K562 (cell line): ENCODE results near the gene TMC4. TPM values are rescaled to one million over a fixed set of nuclear protein-coding genes. Genes with fewer than 3 reads are reported as not detected.

Experiments
- C11orf30 ChIP-seq: fragments of 450-650 bp; IDR thresholded peaks from 2 replicates; pipeline ENCODE4 v1.6.1; 2016; ENCODE audit warnings: low read depth, mild to moderate bottlenecking
- CREB5 ChIP-seq: fragments of 250-450 bp; sonication (Bioruptor Pico); IDR thresholded peaks from 2 replicates; pipeline ENCODE4 v1.5.0; 2020; ENCODE audit warnings: mild to moderate bottlenecking
- EGR1 ChIP-seq: fragments of 450-650 bp; conservative IDR thresholded peaks from 2 replicates; pipeline ENCODE4 v1.6.1; 2017; ENCODE audit warnings: mild to moderate bottlenecking
- GABPB1 ChIP-seq: sonication (generic); formaldehyde crosslinking; IDR thresholded peaks from 2 replicates; pipeline ENCODE4 v1.8.0; 2022; ENCODE audit warnings: mild to moderate bottlenecking, missing genetic modification reagents
- HIVEP1 ChIP-seq: fragments of 250-450 bp; sonication (Bioruptor Pico); IDR thresholded peaks from 2 replicates; pipeline ENCODE4 v1.4.0; 2020; ENCODE audit warnings: mild to moderate bottlenecking
- HMG20A ChIP-seq: fragments of 450-650 bp; formaldehyde crosslinking; conservative IDR thresholded peaks from 2 replicates; pipeline ENCODE4 v1.4.0; 2020; ENCODE audit warnings: mild to moderate bottlenecking, mixed read lengths
- KAT7 ChIP-seq: sonication (generic); formaldehyde crosslinking; IDR thresholded peaks from 2 replicates; pipeline ENCODE4 v1.8.0; 2022; ENCODE audit warnings: missing genetic modification reagents, mild to moderate bottlenecking, borderline replicate concordance
- LCOR ChIP-seq: sonication (generic); formaldehyde crosslinking; IDR thresholded peaks from 2 replicates; pipeline ENCODE4 v1.8.0; 2022; ENCODE audit warnings: mild to moderate bottlenecking, missing genetic modification reagents
- MEF2D ChIP-seq: conservative IDR thresholded peaks from 2 replicates; pipeline ENCODE4 v1.6.1; 2016; ENCODE audit warnings: low read depth, missing genetic modification characterization, missing compliant biosample characterization
- MTA2 ChIP-seq: fragments of 450-650 bp; IDR thresholded peaks from 2 replicates; pipeline ENCODE4 v1.6.1; 2016; ENCODE audit warnings: low read depth
- STAT5B ChIP-seq: fragments of 250-450 bp; sonication (Bioruptor Pico); IDR thresholded peaks from 2 replicates; pipeline ENCODE4 v1.8.0; 2021; ENCODE audit warnings: mild to moderate bottlenecking, inconsistent platforms
- STAT6 ChIP-seq: sonication (generic); formaldehyde crosslinking; IDR thresholded peaks from 2 replicates; pipeline ENCODE4 v1.8.1; 2023; ENCODE audit warnings: mild to moderate bottlenecking, missing genetic modification reagents
- TAF1 ChIP-seq: IDR thresholded peaks from 2 replicates; pipeline ENCODE4 v1.6.1; 2011; ENCODE audit warnings: mild to moderate bottlenecking, low read length, moderate library complexity; ENCODE audit not compliant: insufficient read depth, control insufficient read depth, severe bottlenecking; ENCODE audit errors: extremely low read depth
- THRAP3 ChIP-seq: fragments of 450-650 bp; IDR thresholded peaks from 2 replicates; pipeline ENCODE4 v1.6.1; 2016; ENCODE audit warnings: mild to moderate bottlenecking, inconsistent platforms, borderline replicate concordance
- XRCC3 ChIP-seq: fragments of 450-650 bp; IDR thresholded peaks from 2 replicates; pipeline ENCODE4 v1.6.1; 2017; ENCODE audit warnings: mild to moderate bottlenecking, moderate library complexity
- ZNF134 ChIP-seq: fragments of 250-450 bp; sonication (Bioruptor Pico); conservative IDR thresholded peaks from 2 replicates; pipeline ENCODE4 v1.4.0; 2020
- ZNF668 ChIP-seq: fragments of 250-450 bp; sonication (Bioruptor Pico); IDR thresholded peaks from 2 replicates; pipeline ENCODE4 v1.8.0; 2022; ENCODE audit warnings: mild to moderate bottlenecking, inconsistent platforms
- polyA plus RNA-seq, 8 experiments: library from polyadenylated mRNA; depleted of rRNA in 4 of 8; stranded (reverse) in 5 of 8; unstranded in 3 of 8; fragments of >200 nt; fragmentation: Nextera tagmentation in 2 of 8; fragmentation: Illumina TruSeq in 1 of 8; extraction: Ambion mirVana in 2 of 8; extraction: Trizol in 1 of 8; gene quantifications; 2 replicates each; pipeline versions ENCODE4 v1.2.1 to v1.2.3, GENCODE V29; 2011 to 2014; ENCODE audit warnings: inconsistent platforms in 1 of 8, missing spikeins in 1 of 8
- total RNA-seq, 7 experiments: library from RNA; depleted of rRNA in 6 of 7; stranded (reverse); fragments of >200 nt in 6 of 7; fragmentation: Illumina TruSeq in 2 of 7; extraction: Trizol in 2 of 7; gene quantifications; 2 replicates each; pipeline versions ENCODE4 v1.2.1 to v1.2.3, GENCODE V29; 2011 to 2021; ENCODE audit warnings: low replicate concordance in 1 of 7
- TF ChIP-seq, protein P1 (sequence below): fragments of 450-650 bp; IDR thresholded peaks from 2 replicates; pipeline ENCODE4 v1.7.1; 2018; ENCODE audit warnings: mild to moderate bottlenecking, low read depth; ENCODE audit not compliant: partially characterized antibody
- TF ChIP-seq, protein P2 (sequence below): fragments of 450-650 bp; IDR thresholded peaks from 2 replicates; pipeline ENCODE4 v1.6.1; 2016; ENCODE audit warnings: low read depth, mild to moderate bottlenecking, moderate library complexity

The TMC4 gene
- total and polyA plus RNA-seq, 9 of the 15 experiments (the other 6 are each of a cell fraction or from before 2014, with no cell fraction given): 0.12 to 0.79 (median 0.36) TPM; not detected in 2

GRCh38 chr19:54137699-54138488, 35.1 kb downstream of the TMC4 start, which contains the start of gene CNOT3 (continued):
- peak; percentile 59 for TF ChIP-seq GABPB1 (CRISPR knock-in tag)
- no peak; the same call in none of the 2 replicates for TF ChIP-seq C11orf30
- TF ChIP-seq KAT7 (CRISPR knock-in tag): peak; percentile 64; the same call in 1 of the 2 replicates
- no peak for TF ChIP-seq ZNF134 (CRISPR knock-in tag)
- TF ChIP-seq, protein P1, sequence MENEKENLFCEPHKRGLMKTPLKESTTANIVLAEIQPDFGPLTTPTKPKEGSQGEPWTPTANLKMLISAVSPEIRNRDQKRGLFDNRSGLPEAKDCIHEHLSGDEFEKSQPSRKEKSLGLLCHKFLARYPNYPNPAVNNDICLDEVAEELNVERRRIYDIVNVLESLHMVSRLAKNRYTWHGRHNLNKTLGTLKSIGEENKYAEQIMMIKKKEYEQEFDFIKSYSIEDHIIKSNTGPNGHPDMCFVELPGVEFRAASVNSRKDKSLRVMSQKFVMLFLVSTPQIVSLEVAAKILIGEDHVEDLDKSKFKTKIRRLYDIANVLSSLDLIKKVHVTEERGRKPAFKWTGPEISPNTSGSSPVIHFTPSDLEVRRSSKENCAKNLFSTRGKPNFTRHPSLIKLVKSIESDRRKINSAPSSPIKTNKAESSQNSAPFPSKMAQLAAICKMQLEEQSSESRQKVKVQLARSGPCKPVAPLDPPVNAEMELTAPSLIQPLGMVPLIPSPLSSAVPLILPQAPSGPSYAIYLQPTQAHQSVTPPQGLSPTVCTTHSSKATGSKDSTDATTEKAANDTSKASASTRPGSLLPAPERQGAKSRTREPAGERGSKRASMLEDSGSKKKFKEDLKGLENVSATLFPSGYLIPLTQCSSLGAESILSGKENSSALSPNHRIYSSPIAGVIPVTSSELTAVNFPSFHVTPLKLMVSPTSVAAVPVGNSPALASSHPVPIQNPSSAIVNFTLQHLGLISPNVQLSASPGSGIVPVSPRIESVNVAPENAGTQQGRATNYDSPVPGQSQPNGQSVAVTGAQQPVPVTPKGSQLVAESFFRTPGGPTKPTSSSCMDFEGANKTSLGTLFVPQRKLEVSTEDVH: no peak
- TF ChIP-seq HMG20A (CRISPR knock-in tag): no peak
- TF ChIP-seq THRAP3: no peak
- TF ChIP-seq, protein P2, sequence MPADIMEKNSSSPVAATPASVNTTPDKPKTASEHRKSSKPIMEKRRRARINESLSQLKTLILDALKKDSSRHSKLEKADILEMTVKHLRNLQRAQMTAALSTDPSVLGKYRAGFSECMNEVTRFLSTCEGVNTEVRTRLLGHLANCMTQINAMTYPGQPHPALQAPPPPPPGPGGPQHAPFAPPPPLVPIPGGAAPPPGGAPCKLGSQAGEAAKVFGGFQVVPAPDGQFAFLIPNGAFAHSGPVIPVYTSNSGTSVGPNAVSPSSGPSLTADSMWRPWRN: no peak
- TF ChIP-seq XRCC3: no peak
- no peak for TF ChIP-seq MEF2D
- no peak for TF ChIP-seq LCOR
- peak; percentile 64 for TF ChIP-seq TAF1
- no peak for TF ChIP-seq STAT6 (CRISPR knock-in tag)
- TF ChIP-seq CREB5: no peak
- TF ChIP-seq MTA2: no peak
- no peak for TF ChIP-seq ZNF668 (CRISPR knock-in tag)
- no peak for TF ChIP-seq HIVEP1 (CRISPR knock-in tag)
- TF ChIP-seq EGR1: peak; percentile 35; the same call in 1 of the 2 replicates
- no peak for TF ChIP-seq STAT5B (CRISPR knock-in tag)
